CD14-positive monocyte (primary cell): ENCODE measurements around the gene OR2V2. TPM values are rescaled to one million over a fixed set of nuclear protein-coding genes. Genes with fewer than 3 reads are reported as not detected.

ENCODE experiments used
- DNase-seq, 3 donors: peaks; one replicate each; pipeline ENCODE4 v3.0.0-alpha.2; 2011 to 2022
- H2AFZ ChIP-seq: 2 replicates; pipeline ENCODE4 v1.6.0; 2012; ENCODE audit warnings: mild to moderate bottlenecking, low read depth, low read length, inconsistent platforms; ENCODE audit not compliant: insufficient read depth, poor library complexity, severe bottlenecking
- H3K27ac ChIP-seq, 2 donors: 1 replicate in 1 of 2; 2 replicates in 1 of 2; pipeline ENCODE4 v1.5.1; 2012 to 2013; ENCODE audit warnings: low read length in 2 of 2, control low read depth in 1 of 2, inconsistent platforms in 1 of 2, low read depth in 1 of 2, mild to moderate bottlenecking in 1 of 2
- H3K27me3 ChIP-seq, 2 donors: one replicate each; pipeline versions ENCODE4 v1.6.0 to v1.6.1; 2011 to 2013; ENCODE audit warnings: low read length in 2 of 2; ENCODE audit not compliant: control insufficient read depth in 2 of 2, insufficient read depth in 2 of 2
- H3K36me3 ChIP-seq, 2 donors: replicated peaks in 1 of 2; 1 replicate in 1 of 2; 2 replicates in 1 of 2; pipeline versions ENCODE4 v1.5.1 to v1.6.1; 2012 to 2013; ENCODE audit warnings: low read length in 2 of 2, control low read depth in 1 of 2, inconsistent platforms in 1 of 2, mild to moderate bottlenecking in 1 of 2; ENCODE audit not compliant: insufficient read depth in 2 of 2, control insufficient read depth in 1 of 2
- H3K4me1 ChIP-seq, 2 donors: 1 replicate in 1 of 2; 2 replicates in 1 of 2; pipeline versions ENCODE4 v1.5.1 to v1.6.1; 2012 to 2013; ENCODE audit warnings: low read length in 2 of 2, control low read depth in 1 of 2, inconsistent platforms in 1 of 2, mild to moderate bottlenecking in 1 of 2, moderate library complexity in 1 of 2; ENCODE audit not compliant: insufficient read depth in 2 of 2, control insufficient read depth in 1 of 2
- H3K4me2 ChIP-seq: replicated peaks from 2 replicates; pipeline ENCODE3; 2012; ENCODE audit warnings: low read length, moderate library complexity, mild to moderate bottlenecking; ENCODE audit not compliant: poor library complexity, severe bottlenecking; ENCODE audit errors: extremely low read depth
- H3K4me3 ChIP-seq, 3 experiments: fragments of 200-600 bp in 1 of 3; sonication (generic) in 1 of 3; replicated peaks in 1 of 3; 1 replicate in 2 of 3; 2 replicates in 1 of 3; pipeline ENCODE4 v1.5.1; 2011 to 2013; ENCODE audit warnings: low read length in 3 of 3, mild to moderate bottlenecking in 3 of 3, control low read depth in 2 of 3, low read depth in 2 of 3, inconsistent platforms in 1 of 3, moderate library complexity in 1 of 3
- H3K79me2 ChIP-seq: 2 replicates; pipeline ENCODE4 v1.6.0; 2012; ENCODE audit warnings: mild to moderate bottlenecking, control low read depth, inconsistent platforms, low read length, moderate library complexity; ENCODE audit not compliant: insufficient read depth
- H3K9ac ChIP-seq: 2 replicates; pipeline ENCODE4 v1.6.0; 2017; ENCODE audit warnings: low read length, mild to moderate bottlenecking; ENCODE audit not compliant: insufficient read depth, poor library complexity, severe bottlenecking
- H3K9me3 ChIP-seq, 2 donors: replicated peaks in 1 of 2; 1 replicate in 1 of 2; 2 replicates in 1 of 2; pipeline versions ENCODE4 v1.5.1 to v1.6.1; 2012 to 2013; ENCODE audit warnings: low read length in 2 of 2, control low read depth in 1 of 2; ENCODE audit not compliant: control insufficient read depth in 1 of 2, insufficient read depth in 1 of 2
- H4K20me1 ChIP-seq: 2 replicates; pipeline ENCODE4 v1.6.0; 2012; ENCODE audit warnings: mild to moderate bottlenecking, low read length, control low read depth, moderate library complexity; ENCODE audit not compliant: insufficient read depth
- H3K27ac Mint-ChIP-seq, 7 donors: one replicate each; pipeline ENCODE4 v1.8.0; 2020; ENCODE audit warnings: mild to moderate bottlenecking in 7 of 7, mixed read lengths in 7 of 7, moderate library complexity in 6 of 7, inconsistent platforms in 2 of 7
- H3K27me3 Mint-ChIP-seq, 3 donors: one replicate each; pipeline ENCODE4 v1.8.0; 2021 to 2022; ENCODE audit warnings: low read depth in 3 of 3, mild to moderate bottlenecking in 3 of 3, mixed read lengths in 3 of 3, moderate library complexity in 3 of 3, inconsistent platforms in 1 of 3
- H3K36me3 Mint-ChIP-seq, 2 donors: one replicate each; pipeline ENCODE4 v1.8.0; 2020; ENCODE audit warnings: mixed read lengths in 2 of 2, inconsistent platforms in 1 of 2, mild to moderate bottlenecking in 1 of 2
- H3K4me1 Mint-ChIP-seq: one replicate; pipeline ENCODE4 v1.8.0; 2020; ENCODE audit warnings: mild to moderate bottlenecking, mixed read lengths
- H3K4me3 Mint-ChIP-seq, 2 donors: one replicate each; pipeline ENCODE4 v1.8.0; 2020; ENCODE audit warnings: mild to moderate bottlenecking in 2 of 2, mixed read lengths in 2 of 2, moderate library complexity in 1 of 2
- H3K9me3 Mint-ChIP-seq, 7 donors: one replicate each; pipeline ENCODE4 v1.8.0; 2020 to 2022; ENCODE audit warnings: mixed read lengths in 7 of 7, mild to moderate bottlenecking in 6 of 7, moderate library complexity in 6 of 7, inconsistent platforms in 2 of 7
- WGBS: methylation state at CpG from one replicate; pipeline ENCODE4 v1.1.5; 2013; ENCODE audit warnings: missing lambda C conversion rate; ENCODE audit not compliant: insufficient coverage; 5-methylcytosine and 5-hydroxymethylcytosine counted together
- intact Hi-C, 2 donors: fragments of 100-400 bp; cut with micrococcal nuclease; formaldehyde crosslinking; loops; one replicate each; pipeline versions ENCODE4 v1.15.0 to v1.15.1; 2023
- polyA plus RNA-seq, 3 donors: library from polyadenylated mRNA; depleted of rRNA in 1 of 3; unstranded in 2 of 3; stranded (reverse) in 1 of 3; fragments of 300-500 nt in 2 of 3; fragments of >200 nt in 1 of 3; fragmentation: Illumina TruSeq in 2 of 3; gene quantifications; 1 replicate in 2 of 3; 2 replicates in 1 of 3; pipeline ENCODE4 v1.2.3, GENCODE V29; 2012 to 2021
- TF ChIP-seq, protein P1 (sequence below): fragments of 200-600 bp; IDR thresholded peaks from one replicate; pipeline ENCODE4 v1.8.0; 2022; ENCODE audit warnings: antibody characterized with exemption, mild to moderate bottlenecking

OR2V2 gene
- polyA plus RNA-seq, 3 donors, result not detected

DNA sequence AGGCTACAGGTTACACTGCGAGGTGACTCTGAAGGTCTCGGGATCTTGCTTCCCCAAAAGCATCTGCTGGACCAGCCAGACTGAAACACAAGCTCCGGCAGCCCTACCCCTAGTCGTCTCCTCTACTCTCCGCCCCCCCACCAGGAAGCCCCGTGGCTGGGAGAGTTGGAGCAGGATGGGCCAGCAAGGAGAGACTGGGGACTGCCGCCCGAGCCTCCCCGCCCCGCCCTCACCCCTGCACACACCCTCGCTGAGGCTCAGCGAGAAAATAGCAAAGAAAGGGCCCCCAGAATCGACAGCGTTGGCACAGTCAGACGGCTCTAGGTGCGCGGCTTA lies 56.4 kb downstream of the OR2V2 start:
- Histone ChIP-seq H3K4me3 (peak overlapping the region; percentile 50 to 81 (median 56)), H3K9ac (peak overlapping the region; percentile 29), H2AFZ (peak overlapping the region; percentile 84), H3K27me3 (peaks cover 6 to 27% of the 10 kb centered on the region in 2 donors), H3K27ac (peak overlapping the region; percentile 68 to 75), H3K36me3 (peaks cover 0 to 6% of the 10 kb centered on the region in 2 donors), H3K79me2 (no peaks in the 10 kb centered on the region), H3K9me3 (no peaks in the 10 kb centered on the region), H4K20me1 (no peaks in the 10 kb centered on the region), H3K4me1 (peaks cover 64 to 77% of the 10 kb centered on the region in 2 donors), H3K4me2 (peak overlapping the region; percentile 93)
- WGBS, result 2% methylated on average over 9 of the region's 17 CpGs
- Mint-ChIP-seq H3K36me3 (peaks cover 16 to 28% of the 10 kb centered on the region in 2 donors), H3K9me3 (peaks cover 0 to 16% (median 7%) of the 10 kb centered on the region in 7 donors), H3K27ac (peak overlapping the region; percentile 73 to 94 (median 89)), H3K27me3 (peaks cover 25 to 37% (median 27%) of the 10 kb centered on the region in 3 donors), H3K4me3 (peak overlapping the region; percentile 84 to 87), H3K4me1 (peaks cover 71% of the 10 kb centered on the region)
- peak in 2 of 3 donors; percentile 33 to 46 for DNase-seq
- TF ChIP-seq, protein P1, sequence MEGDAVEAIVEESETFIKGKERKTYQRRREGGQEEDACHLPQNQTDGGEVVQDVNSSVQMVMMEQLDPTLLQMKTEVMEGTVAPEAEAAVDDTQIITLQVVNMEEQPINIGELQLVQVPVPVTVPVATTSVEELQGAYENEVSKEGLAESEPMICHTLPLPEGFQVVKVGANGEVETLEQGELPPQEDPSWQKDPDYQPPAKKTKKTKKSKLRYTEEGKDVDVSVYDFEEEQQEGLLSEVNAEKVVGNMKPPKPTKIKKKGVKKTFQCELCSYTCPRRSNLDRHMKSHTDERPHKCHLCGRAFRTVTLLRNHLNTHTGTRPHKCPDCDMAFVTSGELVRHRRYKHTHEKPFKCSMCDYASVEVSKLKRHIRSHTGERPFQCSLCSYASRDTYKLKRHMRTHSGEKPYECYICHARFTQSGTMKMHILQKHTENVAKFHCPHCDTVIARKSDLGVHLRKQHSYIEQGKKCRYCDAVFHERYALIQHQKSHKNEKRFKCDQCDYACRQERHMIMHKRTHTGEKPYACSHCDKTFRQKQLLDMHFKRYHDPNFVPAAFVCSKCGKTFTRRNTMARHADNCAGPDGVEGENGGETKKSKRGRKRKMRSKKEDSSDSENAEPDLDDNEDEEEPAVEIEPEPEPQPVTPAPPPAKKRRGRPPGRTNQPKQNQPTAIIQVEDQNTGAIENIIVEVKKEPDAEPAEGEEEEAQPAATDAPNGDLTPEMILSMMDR, result no peak
- intact Hi-C loops, result loop anchor here in 1 of 2 donors (2.0 kb wide), 2 partner anchors 15 kb away; no protein-coding TSS in a partner anchor

DNA sequence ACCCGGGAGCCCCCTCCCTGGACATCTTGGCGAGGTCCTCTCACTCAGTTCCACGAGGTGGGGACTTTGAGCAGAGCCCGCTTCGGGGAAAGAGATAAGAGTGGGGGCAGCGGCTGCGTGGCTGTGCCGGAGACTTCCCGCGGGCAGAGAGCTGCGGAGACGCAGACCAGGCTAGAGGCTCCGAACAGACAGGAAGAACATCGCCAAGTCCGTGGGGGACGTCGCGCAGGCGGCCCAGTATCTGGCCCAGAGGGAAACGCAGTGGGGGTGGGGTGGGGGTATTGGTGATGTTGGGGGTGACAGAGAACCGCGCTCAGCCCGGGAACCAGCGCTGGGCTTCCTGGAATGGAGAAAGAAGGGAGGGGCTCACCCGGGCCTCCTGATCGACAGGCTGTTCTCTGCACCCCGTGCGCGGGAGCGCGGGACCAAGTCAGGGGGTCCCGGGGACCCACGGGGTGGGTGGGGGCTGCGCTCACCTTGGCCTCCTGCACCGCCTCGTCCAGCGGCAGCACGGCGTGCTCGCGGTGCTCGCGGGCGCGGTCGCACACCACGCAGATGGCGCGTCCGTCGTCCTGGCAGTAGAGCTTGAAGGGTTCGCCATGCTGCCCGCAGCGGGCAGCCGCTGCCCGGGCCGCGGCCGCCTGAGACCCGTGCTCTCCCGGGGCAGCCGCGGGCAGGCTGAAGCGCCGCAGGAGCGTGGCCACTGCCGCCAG lies 56.9 kb downstream of the OR2V2 start:
- Histone ChIP-seq H3K4me2 (peak overlapping the region; percentile 93), H4K20me1 (no peaks in the 10 kb centered on the region), H3K4me3 (peak overlapping the region; percentile 50 to 81 (median 56)), H2AFZ (peak overlapping the region; percentile 84), H3K36me3 (peaks cover 0 to under 1% of the 10 kb centered on the region in 2 donors), H3K9me3 (no peaks in the 10 kb centered on the region), H3K4me1 (peaks cover 64 to 77% of the 10 kb centered on the region in 2 donors), H3K9ac (peak overlapping the region; percentile 29), H3K27ac (peak overlapping the region; percentile 68 to 75), H3K79me2 (no peaks in the 10 kb centered on the region), H3K27me3 (peaks cover 6 to 27% of the 10 kb centered on the region in 2 donors)
- Mint-ChIP-seq H3K9me3 (peaks cover 0 to 16% (median 7%) of the 10 kb centered on the region in 7 donors), H3K4me1 (peaks cover 70% of the 10 kb centered on the region), H3K36me3 (peaks cover 13 to 22% of the 10 kb centered on the region in 2 donors), H3K27me3 (peaks cover 25 to 36% (median 27%) of the 10 kb centered on the region in 3 donors), H3K4me3 (peak overlapping the region; percentile 84 to 87), H3K27ac (peak overlapping the region in 5 of 7 donors; percentile 82 to 94 (median 88))
- TF ChIP-seq, protein P1, result no peak
- peak in 2 of 3 donors; percentile 16 to 22 for DNase-seq
- 2% methylated on average over 64 of the region's 67 CpGs for WGBS
- intact Hi-C loops, result loop anchor here in 1 of 2 donors (2.0 kb wide), 1 partner anchor 15 kb away; no protein-coding TSS in a partner anchor
